Thoracic aorta (tissue), 2 donors: ENCODE results near the gene SHROOM1. TPM values are rescaled to one million over a fixed set of nuclear protein-coding genes. Genes with fewer than 3 reads are reported as not detected.

Experiments
- ATAC-seq: fragments of 150-250 bp; one replicate; pipeline ENCODE4 v1.8.0; 2017; ENCODE audit warnings: low read depth; ENCODE audit not compliant: insufficient number of reproducible peaks, low FRiP score
- DNase-seq: peaks from one replicate; pipeline ENCODE4 v3.0.0-alpha.2; 2020; ENCODE audit warnings: low spot score
- H3K27ac ChIP-seq, 2 donors: fragments of 200-600 bp; sonication (generic); 1 replicate in 1 of 2; 2 replicates in 1 of 2; pipeline ENCODE4 v1.5.1; 2016; ENCODE audit warnings: mild to moderate bottlenecking in 2 of 2, moderate library complexity in 2 of 2
- H3K27me3 ChIP-seq: fragments of 200-600 bp; sonication (generic); replicated peaks from 2 replicates; pipeline ENCODE4 v1.6.0; 2016; ENCODE audit warnings: mild to moderate bottlenecking; ENCODE audit not compliant: insufficient read depth
- H3K36me3 ChIP-seq: fragments of 200-600 bp; sonication (generic); one replicate; pipeline ENCODE4 v1.5.1; 2016
- H3K4me1 ChIP-seq, 2 donors: fragments of 200-600 bp; sonication (generic); 1 replicate in 1 of 2; 2 replicates in 1 of 2; pipeline versions ENCODE4 v1.5.1 to v1.6.0; 2016; ENCODE audit warnings: low read depth in 2 of 2, mild to moderate bottlenecking in 1 of 2; ENCODE audit not compliant: control insufficient read depth in 1 of 2
- H3K4me3 ChIP-seq: fragments of 200-600 bp; sonication (generic); 2 replicates; pipeline ENCODE4 v1.5.1; 2016; ENCODE audit warnings: mild to moderate bottlenecking
- H3K9me3 ChIP-seq: fragments of 200-600 bp; sonication (generic); 2 replicates; pipeline ENCODE4 v1.5.1; 2016
- CTCF ChIP-seq: fragments of 200-600 bp; sonication (generic); IDR thresholded peaks from one replicate; pipeline ENCODE4 v1.5.1; 2019; ENCODE audit warnings: antibody characterized with exemption
- total RNA-seq, 2 donors: library from RNA; depleted of rRNA; stranded (reverse); fragments of >200 nt; gene quantifications; one replicate each; pipeline versions ENCODE4 v1.1.0 to v1.2.3, GENCODE V29; 2016

SHROOM1 gene
- total RNA-seq, 2 donors from 2014 or later, result 13.1 to 15.4 TPM

- H3K4me3 ChIP-seq, result no peak overlapping the region
- H3K27me3 ChIP-seq, result no peaks in the 10 kb centered on the region
- no peak for DNase-seq
- ATAC-seq, result no peak
- H3K27ac ChIP-seq, result peak overlapping the region; percentile 70 to 85
- no peaks in the 10 kb centered on the region for H3K9me3 ChIP-seq
- peaks cover 58 to 85% of the 10 kb centered on the region in 2 donors for H3K4me1 ChIP-seq
- TF ChIP-seq CTCF, result no peak
- H3K36me3 ChIP-seq, result no peaks in the 10 kb centered on the region
These were observed 58.0 kb downstream of the SHROOM1 start for GRCh38 chr5:132772291-132773070.

Other genes starting within 250 kb of the SHROOM1 start
- gene IL13, start 172.5 kb downstream of the SHROOM1 start, total RNA-seq, result 1 to 10 TPM in 1 of 2 donors, not detected in 1; 2.8 TPM
- gene IL4, start 156.7 kb downstream of the SHROOM1 start, total RNA-seq, result not detected
- 1 to 10 TPM; 3.7 to 5.9 TPM for gene KIF3A, start 93.1 kb downstream of the SHROOM1 start, total RNA-seq
- not detected for gene CCNI2, start 83.2 kb downstream of the SHROOM1 start, total RNA-seq
- gene SEPTIN8, start 53.4 kb downstream of the SHROOM1 start, total RNA-seq, result 100 to 1,000 TPM in 1 of 2 donors, 10 to 100 TPM in 1; 85.7 to 111 TPM
- gene SOWAHA, start 17.3 kb downstream of the SHROOM1 start, total RNA-seq, result under 1 TPM; 0.63 to 0.68 TPM
- not detected for gene GDF9, start 35.8 kb upstream of the SHROOM1 start, total RNA-seq
- gene UQCRQ, start 36.0 kb upstream of the SHROOM1 start, total RNA-seq, result 10 to 100 TPM; 49.5 to 59.3 TPM
- under 1 TPM in 1 of 2 donors, not detected in 1; 0.49 TPM for gene LEAP2, start 43.0 kb upstream of the SHROOM1 start, total RNA-seq
- 100 to 1,000 TPM in 1 of 2 donors, 10 to 100 TPM in 1; 95.2 to 142 TPM for gene AFF4, start 133.0 kb upstream of the SHROOM1 start, total RNA-seq
- 10 to 100 TPM; 16.8 to 40.0 TPM for gene ZCCHC10, start 195.9 kb upstream of the SHROOM1 start, total RNA-seq
- 10 to 100 TPM; 55.3 to 59.0 TPM for gene HSPA4, start 221.4 kb upstream of the SHROOM1 start, total RNA-seq